Prostate gland (tissue), 2 donors: ENCODE results near the gene AHNAK.

Experiments used
- CTCF ChIP-seq, 4 experiments: fragments of 200-600 bp in 2 of 4; fragments of 450-650 bp in 2 of 4; sonication (generic) in 2 of 4; IDR thresholded peaks; 1 replicate in 3 of 4; 2 replicates in 1 of 4; pipeline ENCODE4 v1.5.1; 2016 to 2019; ENCODE audit warnings: antibody characterized with exemption in 4 of 4, mild to moderate bottlenecking in 2 of 4, moderate library complexity in 2 of 4
- POLR2A ChIP-seq: fragments of 450-650 bp; IDR thresholded peaks from one replicate; pipeline ENCODE4 v1.6.1; 2016; ENCODE audit warnings: antibody characterized with exemption, mild to moderate bottlenecking

DNA sequence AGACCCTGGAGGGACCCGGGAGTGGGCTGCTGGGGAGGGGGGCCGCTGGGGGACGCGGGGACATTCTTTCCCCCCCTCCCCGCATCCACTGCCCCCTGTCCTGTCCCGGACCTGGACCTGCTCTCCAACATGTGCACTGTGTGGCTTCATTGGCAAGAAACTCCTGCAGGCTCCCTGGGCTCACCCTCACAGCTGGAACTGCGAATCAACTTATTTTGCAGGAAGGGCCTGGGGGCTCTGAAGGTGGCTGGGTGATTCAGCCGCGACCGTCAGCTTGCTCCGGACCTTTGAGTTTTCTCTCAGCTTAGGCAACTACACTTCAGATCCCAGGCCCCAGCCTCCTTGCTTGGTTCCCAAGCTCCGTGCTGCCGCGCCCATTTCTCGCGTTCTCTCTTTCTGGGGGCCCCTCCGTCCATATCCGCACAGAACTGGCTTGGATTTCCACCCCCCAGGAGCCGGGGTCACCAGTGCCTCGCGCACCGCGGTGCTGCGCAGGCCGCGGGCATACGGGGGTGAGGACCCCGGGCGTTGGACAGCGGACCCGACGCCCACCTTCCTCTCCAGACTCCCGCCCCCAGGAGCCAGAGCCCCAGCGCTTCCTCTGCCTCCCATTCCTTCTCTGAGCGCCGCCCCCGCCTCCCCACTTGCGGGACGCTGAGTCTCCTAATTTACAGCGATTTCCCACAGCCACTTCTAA lies 471 bp upstream of the AHNAK start:
- no peak for TF ChIP-seq CTCF (IDR thresholded peaks at IDR 0.05)
- TF ChIP-seq POLR2A: no peak
